GM12874 (cell line): ENCODE data around the gene CCDC171.

Source experiments
- CTCF ChIP-seq: IDR thresholded peaks from 2 replicates; pipeline ENCODE4 v1.5.1; 2011; ENCODE audit warnings: low read depth, mild to moderate bottlenecking, control low read depth, low read length, moderate library complexity; ENCODE audit not compliant: insufficient read depth

Gene CCDC171

GRCh38 chr9:15785584-15785983, 232.7 kb downstream of the CCDC171 start:
- TF ChIP-seq CTCF = no peak

- no peak for TF ChIP-seq CTCF
Measured at GRCh38 chr9:15786616-15787015, 233.8 kb downstream of the CCDC171 start.

- no peak for TF ChIP-seq CTCF
Measured at GRCh38 chr9:15813076-15813475, 260.2 kb downstream of the CCDC171 start.

GRCh38 chr9:15824310-15824709, 271.5 kb downstream of the CCDC171 start:
- TF ChIP-seq CTCF = no peak

DNA sequence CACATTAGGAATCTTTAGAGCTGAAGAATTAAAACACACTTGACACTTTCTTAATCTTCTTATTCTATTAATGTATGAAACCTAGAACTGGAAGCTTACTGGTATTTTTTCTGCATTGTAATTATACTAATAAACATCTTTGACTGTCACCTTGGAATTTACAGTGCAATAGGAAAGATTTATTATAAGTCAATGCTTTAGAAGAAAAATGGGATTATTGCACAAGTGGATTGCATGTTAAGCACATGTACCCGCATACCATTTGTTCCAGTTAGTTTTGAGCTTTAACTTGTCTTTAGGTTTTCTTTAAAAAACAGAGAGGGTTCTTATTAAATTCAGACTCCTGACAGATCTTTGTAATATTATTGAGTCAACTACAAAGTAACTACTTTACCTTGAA, 278.5 kb downstream of the CCDC171 start:
- no peak for TF ChIP-seq CTCF

DNA sequence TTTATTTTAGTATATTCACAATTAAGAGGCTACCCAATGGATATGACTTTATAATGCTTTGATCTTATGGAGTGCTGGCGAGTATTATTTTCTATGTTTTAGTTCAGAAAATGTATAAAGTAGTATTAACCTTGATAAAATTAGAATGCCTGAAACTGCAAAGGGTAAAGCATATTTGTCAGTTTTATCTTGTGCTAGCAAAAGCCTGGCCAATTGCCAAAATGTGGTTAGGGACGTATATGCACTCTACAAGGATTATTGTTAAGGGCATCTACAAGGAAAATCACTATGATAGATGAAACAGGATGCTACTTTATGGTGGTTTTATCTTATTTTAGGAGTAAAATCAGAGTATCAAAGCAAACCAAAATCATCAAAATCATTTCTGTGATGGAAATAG, 281.7 kb downstream of the CCDC171 start:
- TF ChIP-seq CTCF = no peak

DNA sequence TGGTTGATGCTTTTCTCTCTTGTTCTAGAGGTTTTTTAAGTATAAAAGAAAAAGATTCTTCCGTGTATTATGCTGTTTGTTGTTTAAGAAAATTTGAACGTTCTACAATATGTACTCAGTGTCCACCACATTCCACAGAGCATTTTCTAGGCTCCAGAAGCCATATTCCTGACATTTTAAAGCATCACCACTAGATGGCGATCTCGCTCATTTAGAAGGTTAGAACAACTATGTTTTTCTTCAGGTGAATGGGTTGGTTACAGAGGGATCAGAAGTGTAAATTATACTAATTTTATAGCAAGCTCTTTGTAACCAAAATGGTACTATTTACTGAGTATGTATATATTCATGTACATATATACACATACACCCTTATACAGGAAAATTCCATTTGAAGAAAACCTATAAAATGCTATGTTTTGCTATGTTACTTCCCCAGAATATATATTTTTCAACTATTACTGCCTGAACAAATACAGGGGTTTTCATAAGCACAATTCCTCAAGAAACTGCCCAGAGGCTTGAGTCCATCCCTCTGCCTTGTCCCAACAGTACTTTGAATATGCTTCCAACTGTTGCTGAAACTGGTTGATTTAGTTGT, 284.3 kb downstream of the CCDC171 start:
- peak; percentile 63 for TF ChIP-seq CTCF
